ENCODE measurements around the gene PPM1H.
"Not testable (repeated sequence)": the region's sequence is repeated elsewhere in the genome, so short reads cannot be mapped to it uniquely, and the experiment has no call there.

PPM1H gene

GRCh38 chr12:62668782-62669181, 266.2 kb downstream of the PPM1H start:
- no peak for DNase-seq

GRCh38 chr12:62664951-62665350, 270.0 kb downstream of the PPM1H start:
- not testable (repeated sequence) for DNase-seq

DNA sequence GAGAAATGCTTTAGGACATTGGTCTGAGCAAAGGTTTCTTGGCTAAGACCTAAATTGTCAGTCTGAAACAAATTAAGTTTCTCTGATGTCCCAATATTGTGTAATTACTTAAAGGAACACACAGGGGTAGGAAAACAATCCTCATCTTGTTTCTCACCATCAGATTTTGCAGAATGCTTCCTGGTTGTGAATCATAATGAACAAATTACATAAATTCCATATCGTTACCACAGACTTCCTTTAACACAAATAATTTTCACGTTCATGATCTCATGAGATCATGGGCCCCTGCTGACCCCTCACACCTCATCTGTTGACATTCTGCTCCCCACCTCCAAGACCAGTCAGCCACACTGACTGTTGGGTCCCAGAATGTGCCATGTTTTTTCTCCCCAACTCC, 274.2 kb downstream of the PPM1H start:
- no peak for DNase-seq

DNA sequence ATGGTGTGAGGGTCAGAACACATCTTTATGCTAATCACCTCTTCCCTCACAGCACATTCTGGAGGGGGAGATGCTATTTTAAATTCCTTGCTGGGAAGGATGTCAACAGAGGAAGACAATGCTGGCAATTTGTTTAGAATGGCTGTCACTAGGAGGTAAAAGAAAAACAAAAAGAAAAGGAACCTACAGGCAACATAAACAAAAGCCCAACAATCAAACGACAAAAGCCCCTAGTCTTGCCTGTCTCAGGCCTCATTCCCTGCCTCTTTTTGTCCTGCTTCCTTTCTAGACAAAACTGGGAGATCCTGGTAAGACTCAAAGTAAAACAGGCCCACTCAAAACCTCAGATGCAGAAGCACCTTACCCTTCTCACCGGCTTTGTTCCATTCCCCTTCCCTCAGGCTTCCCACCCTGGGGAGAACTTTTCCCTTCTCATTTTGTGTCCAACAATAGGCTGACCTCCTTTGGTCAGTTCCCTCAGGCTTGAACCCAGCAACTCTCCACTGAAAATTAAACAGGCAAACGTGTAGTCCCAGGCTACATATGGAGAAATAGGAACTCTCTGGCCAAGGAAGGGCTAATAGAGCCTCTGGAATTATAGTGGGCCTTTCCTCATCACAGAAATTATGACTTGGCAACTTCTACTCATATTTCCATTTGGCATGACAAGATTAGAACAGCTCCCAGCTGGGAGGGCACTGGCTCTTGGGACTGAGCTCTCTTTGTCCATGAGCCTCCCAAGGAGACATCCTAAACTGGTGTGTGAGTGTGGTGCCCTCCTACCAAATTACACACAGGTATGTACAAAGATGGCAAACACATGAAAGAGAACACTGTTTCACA, 275.3 kb downstream of the PPM1H start:
- no peak for DNase-seq

DNA sequence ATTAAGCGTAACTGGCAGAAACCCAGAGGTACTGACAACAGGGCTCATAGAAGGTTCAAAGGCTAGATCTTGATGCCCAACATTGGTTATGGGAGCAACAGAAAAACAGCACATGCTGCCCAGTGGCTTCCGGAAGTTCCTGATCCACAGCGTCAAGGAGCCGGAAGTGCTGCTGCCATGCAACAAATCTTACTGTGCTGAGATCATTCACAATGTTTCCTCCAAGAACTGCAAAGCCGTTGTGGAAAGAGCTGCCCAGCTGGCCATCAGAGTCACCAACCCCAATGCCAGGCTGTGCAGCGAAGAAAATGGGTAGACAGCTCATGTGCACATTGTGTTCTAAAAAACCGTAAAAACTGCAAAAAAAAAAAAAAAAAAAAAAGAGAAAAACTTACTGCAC, 276.0 kb downstream of the PPM1H start:
- DNase-seq: no peak

DNA sequence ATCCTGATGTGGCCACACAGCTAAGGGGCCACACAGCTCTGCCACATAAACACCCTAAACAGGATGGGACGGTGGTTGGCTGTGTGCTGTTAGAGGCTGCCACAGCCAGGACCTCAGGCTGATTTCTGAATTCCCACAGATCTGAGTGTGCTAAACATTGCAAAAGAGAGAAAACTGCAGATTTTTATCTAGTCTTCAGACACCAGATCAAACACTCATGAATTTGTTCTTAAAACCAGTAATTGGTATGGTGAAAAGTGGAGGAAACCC, 277.7 kb downstream of the PPM1H start:
- no peak for DNase-seq

GRCh38 chr12:62656591-62657362, 278.2 kb downstream of the PPM1H start:
- DNase-seq: no peak

DNA sequence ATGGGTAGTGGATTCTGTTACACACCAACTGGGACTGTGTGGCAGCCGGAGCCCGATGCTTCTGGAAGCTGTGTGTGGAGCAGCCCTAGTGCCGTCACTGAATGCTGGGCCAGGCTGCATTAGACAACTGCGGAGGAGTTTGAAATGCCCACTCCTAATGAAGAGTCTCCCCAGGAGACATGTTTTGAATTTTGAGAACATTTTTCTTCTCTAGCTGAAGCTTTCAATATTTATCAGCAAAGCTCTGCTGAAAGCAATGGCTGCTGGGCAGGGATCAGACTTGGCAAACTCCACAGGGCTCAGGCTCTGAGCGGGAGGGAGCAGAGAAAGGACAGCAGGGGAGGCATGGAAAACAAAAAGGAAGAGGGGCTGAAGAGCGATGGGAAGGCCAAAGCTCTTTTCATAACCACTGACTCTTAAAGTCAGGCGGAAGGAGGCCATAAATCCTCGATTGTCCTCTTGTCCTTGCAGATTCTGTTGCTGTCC, 279.2 kb downstream of the PPM1H start:
- no peak for DNase-seq

DNA sequence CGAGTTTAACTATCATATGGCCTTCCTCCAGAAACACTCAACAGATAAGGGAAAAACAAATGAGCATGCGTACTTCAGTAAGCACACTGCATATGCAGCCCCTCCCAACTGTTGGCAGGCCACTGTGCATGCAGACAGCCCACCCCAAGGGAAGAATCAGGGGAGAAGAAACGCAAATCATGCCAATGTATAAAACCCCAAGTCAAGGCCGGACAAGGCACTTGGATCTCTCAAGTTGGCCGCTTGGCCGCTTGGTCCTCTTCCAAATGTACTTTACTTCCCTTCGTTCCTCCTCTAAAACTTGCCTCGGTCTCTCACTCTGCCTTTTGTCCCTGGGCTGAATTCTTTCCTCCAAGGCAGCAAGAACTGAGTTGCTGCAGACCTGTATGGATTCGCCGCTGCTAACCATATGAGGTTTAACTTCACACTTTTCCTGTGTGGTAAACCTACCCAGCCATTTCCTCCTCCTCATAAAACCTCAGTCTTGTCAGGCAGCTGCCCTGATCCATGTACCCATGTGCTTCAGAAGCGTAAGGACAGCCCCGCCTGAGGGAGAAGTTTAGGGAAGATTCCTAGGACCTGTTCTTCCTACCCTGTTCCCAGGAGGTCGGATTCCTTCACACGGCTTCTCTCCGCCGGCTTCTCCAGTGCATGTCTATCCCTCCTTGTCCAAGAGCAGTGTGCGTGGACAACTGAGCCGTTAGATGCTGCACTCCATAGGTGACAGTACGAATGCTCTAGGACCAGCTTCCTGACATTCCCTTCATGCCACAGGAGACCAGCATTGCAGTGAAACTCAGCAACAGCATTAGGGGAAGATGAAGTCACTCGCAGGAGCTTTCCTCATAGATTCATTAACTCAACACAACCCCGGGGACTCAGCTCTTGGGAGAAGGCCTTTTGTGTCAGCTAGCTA, 280.4 kb downstream of the PPM1H start:
- DNase-seq: no peak

DNA sequence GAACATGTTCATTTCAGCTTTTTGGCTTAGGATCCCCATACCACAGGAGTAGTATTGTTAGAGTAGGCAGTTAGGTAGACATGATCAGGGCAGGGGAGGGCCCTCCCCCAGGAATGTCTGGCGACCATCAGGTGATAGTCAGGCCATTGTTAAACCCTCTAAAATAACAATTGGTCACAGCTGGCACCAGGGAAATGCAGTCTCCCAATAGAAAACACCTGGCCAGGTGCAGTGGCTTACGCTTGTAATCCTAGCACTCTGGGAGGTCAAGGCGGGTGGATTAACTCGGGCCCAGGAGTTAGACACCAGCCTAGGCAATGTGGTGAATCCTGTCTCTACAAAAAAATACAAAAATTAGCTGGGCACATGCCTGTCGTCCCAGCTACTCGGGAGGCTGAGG, 281.2 kb downstream of the PPM1H start:
- DNase-seq: no peak

GRCh38 chr12:62653304-62653703, 281.6 kb downstream of the PPM1H start:
- no peak for DNase-seq

GRCh38 chr12:62651138-62651537, 283.8 kb downstream of the PPM1H start:
- no peak for DNase-seq

GRCh38 chr12:62649412-62650138, 285.4 kb downstream of the PPM1H start:
- no peak for DNase-seq

- DNase-seq: no peak
Measured at GRCh38 chr12:62647586-62647985, 287.4 kb downstream of the PPM1H start.

DNA sequence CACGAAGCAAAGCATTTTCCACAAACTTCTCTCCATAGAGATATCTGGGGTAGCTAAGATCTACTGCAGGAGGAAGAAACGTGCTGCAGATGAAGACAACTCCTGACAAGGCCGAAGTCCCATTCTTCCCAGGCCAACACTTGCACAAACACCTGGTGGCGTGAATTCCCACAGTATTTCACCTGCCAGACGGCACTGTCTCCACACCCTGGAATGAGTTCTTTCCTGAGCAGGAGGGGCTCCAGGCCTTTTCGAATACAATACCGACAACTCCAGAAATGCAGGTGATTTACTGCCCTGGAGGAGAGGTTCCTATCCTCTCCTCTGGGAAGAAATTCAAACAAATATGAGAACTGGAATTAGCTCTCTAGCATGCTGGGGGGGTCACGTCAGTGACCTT, 288.4 kb downstream of the PPM1H start:
- DNase-seq: no peak

DNA sequence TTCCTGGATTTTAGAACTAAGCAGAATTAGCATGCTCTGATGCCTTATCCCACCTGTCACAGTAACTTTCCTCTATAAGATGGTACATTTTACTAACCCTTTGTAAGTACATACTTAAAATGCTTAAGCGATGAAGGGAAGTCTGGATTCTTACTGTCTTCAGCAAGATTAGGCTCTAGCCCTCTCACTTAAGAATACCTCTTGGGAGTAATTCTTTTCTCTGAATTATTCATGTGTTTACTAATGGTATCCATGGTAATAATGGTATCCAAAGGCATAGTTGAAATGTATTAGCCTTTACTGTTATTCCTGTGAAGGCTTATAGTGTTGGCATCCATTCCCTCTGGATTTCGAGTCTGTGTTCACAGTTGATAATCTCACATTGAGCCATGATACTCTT, 291.5 kb downstream of the PPM1H start:
- DNase-seq: no peak

- no peak for DNase-seq
Measured at GRCh38 chr12:62642486-62642885, 292.5 kb downstream of the PPM1H start.

DNA sequence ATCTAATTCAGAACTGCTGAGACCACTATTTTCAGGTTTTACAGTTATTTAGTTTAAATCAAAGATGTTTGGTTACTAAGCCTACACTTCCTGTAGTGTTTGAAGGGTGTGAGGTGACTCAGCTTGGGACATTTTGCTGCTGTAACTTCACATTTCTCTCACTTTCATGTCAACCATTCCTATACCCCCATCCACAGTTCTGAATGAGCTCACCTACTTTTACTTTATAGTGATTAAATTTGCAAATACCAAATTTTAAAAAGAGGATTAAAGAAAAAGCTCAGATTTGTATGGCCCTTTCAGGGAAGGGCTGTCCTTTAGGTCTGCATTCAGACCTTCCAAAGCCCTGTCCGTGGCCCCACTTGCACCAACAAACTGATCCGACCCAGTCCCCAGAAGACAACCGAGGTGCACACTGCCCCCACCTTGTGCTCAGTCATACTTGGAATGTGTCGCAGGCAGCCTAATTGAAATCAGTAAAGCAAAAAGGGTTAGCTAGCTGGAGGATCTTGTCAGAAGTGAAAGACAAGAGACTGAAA, 294.0 kb downstream of the PPM1H start:
- DNase-seq: no peak

- no peak for DNase-seq
Measured at GRCh38 chr12:62637679-62638078, 297.3 kb downstream of the PPM1H start.

GRCh38 chr12:62635649-62636048, 299.3 kb downstream of the PPM1H start:
- no peak for DNase-seq

GRCh38 chr12:62632411-62632918, 302.5 kb downstream of the PPM1H start:
- peak; percentile 4 for DNase-seq

Data from NCI-H1092 treated with DMSO at 0.1 percent for 48 hours (cell line).